NOMO-1 treated with DMSO at 0.1 percent for 48 hours (cell line): Measurements from ENCODE around the gene HTR3E.

Source experiments
- DNase-seq: peaks from one replicate; lab custom pipeline; 2025; ENCODE audit not compliant: unreplicated experiment; lab: John Stamatoyannopoulos, UW

Gene HTR3E

DNA sequence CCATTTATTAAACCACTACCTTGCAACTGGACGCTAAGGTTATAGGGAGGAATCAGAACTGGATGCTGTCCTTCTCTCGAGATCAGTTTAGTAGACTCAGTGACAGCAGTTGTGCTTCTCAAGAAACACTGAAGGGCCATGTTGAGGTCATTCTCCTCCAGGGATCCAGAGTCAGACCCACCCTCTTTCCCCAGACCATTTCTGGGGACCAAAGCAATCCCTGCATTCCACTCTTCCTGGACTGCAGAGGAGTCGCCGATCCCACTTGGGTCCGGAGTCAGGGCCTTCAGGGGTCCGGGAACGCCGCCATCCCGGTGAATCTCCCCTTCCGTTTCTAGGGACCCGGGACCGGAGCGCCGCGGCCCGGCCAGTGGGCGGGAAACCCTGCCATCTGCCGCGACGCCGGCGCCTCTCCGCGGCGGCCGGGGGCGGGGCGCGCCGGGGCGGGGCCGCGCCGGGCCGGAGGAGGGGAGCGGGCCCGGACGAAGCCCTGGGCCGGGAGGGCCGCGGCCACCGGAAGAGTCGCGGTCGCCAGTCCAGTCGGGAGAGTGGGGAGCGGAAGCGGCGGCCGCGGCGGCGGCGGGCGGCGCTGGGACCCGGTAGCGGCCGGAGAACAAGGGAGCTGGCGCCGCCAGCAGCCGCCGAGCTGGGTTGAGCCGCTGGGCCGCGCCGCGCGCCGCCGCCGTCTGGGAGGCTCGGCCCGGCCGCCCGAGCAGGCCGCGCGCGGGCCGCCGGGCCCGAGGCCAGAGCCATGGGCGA is 58.2 kb downstream of the HTR3E start, which contains the start of gene DVL3:
Gene DVL3 (plus strand): TSS at position 493 of the 759 bp plus-strand sequence. CDS start 259 bp downstream, at position 752.
- DNase-seq = peak; percentile 52

DNA sequence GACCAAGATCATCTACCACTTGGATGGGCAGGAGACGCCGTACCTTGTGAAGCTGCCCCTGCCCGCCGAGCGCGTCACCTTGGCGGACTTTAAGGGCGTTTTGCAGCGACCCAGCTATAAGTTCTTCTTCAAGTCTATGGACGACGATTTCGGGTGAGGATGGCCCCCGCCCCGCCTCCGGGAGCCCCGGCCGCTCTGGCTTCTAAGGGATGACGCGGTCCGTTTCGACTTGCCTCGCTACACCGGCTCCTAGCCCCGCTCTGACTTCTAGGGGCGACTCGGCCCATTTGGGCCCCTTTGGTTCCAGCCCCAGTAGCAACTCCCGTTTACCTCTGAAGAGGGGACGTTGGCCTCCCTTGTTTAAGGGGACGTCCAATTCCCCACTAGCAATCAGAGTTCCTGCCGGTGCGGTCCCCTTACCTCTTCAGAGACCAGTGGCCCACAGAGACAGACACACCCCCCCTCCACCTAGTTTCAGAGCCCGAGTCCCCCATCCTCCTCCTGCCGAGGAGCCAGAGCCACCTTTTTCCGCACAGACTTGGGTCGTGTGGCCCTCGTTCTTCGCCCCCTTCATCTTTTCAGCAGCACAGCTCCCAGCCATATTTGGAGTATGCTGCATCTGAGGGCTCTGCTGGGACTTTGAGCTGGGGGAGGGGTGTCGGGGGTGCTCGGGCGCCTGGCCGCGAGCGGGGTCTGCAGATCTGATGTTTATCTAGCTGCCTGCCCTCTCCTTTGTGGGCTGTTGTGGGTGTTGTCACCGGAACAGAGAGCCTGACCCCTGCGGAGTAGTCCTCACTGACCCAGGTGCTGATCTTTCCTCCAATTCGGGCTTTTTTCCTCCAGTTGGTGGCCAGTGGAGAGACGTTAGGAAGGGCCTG is 59.0 kb downstream of the HTR3E start:
- no peak for DNase-seq

GRCh38 chr3:184156522-184156955 is 59.7 kb downstream of the HTR3E start:
- DNase-seq = no peak
